ENCODE data around the gene ZNF276.
"Not testable (repeated sequence)": the region's sequence is repeated elsewhere in the genome, so short reads cannot be mapped to it uniquely, and the experiment has no call there.

ZNF276 gene

GRCh38 chr16:89738072-89738377 lies 16.7 kb downstream of the ZNF276 start:
- no peak for DNase-seq

- DNase-seq = no peak
Measured at GRCh38 chr16:89738538-89739317, 17.4 kb downstream of the ZNF276 start.

GRCh38 chr16:89739383-89739782 lies 18.0 kb downstream of the ZNF276 start:
- no peak for DNase-seq

GRCh38 chr16:89741342-89742014 lies 20.1 kb downstream of the ZNF276 start:
- DNase-seq = no peak

GRCh38 chr16:89742948-89743347 lies 21.6 kb downstream of the ZNF276 start:
- DNase-seq = no peak

- DNase-seq = no peak
Measured at GRCh38 chr16:89744813-89745212, 23.5 kb downstream of the ZNF276 start.

- no peak for DNase-seq
Measured at GRCh38 chr16:89746043-89746442, 24.7 kb downstream of the ZNF276 start.

- DNase-seq = no peak
Measured at GRCh38 chr16:89748076-89748475, 26.7 kb downstream of the ZNF276 start.

GRCh38 chr16:89748921-89749320 lies 27.6 kb downstream of the ZNF276 start:
- no peak for DNase-seq

GRCh38 chr16:89749637-89750036 lies 28.3 kb downstream of the ZNF276 start:
- no peak for DNase-seq

- no peak for DNase-seq
Measured at GRCh38 chr16:89759746-89760340, 38.5 kb downstream of the ZNF276 start.

- no peak for DNase-seq
Measured at GRCh38 chr16:89761304-89761922, 40.1 kb downstream of the ZNF276 start.

- DNase-seq = no peak
Measured at GRCh38 chr16:89764711-89765201, 43.4 kb downstream of the ZNF276 start.

- DNase-seq = no peak
Measured at GRCh38 chr16:89765292-89765830, 44.0 kb downstream of the ZNF276 start.

GRCh38 chr16:89770367-89770766 lies 49.0 kb downstream of the ZNF276 start:
- DNase-seq = no peak

GRCh38 chr16:89775223-89775622 lies 53.9 kb downstream of the ZNF276 start:
- no peak for DNase-seq

GRCh38 chr16:89778211-89778610 lies 56.9 kb downstream of the ZNF276 start:
- DNase-seq = not testable (repeated sequence)

GRCh38 chr16:89779231-89779908 lies 58.0 kb downstream of the ZNF276 start:
- no peak for DNase-seq

- DNase-seq = no peak
Measured at GRCh38 chr16:89779909-89780305, 58.6 kb downstream of the ZNF276 start.

- DNase-seq = no peak
Measured at GRCh38 chr16:89782489-89782888, 61.2 kb downstream of the ZNF276 start.

- not testable (repeated sequence) for DNase-seq
Measured at GRCh38 chr16:89783952-89784351, 62.6 kb downstream of the ZNF276 start.

- DNase-seq = no peak
Measured at GRCh38 chr16:89784406-89784805, 63.1 kb downstream of the ZNF276 start.
